GM18520 (cell line): ENCODE results near the gene ANKFY1.

Source experiments
- ATAC-seq: cut with Tn5 transposase; IDR thresholded peaks from one replicate; pipeline ENCODE4 v1.9.1; 2021; ENCODE audit not compliant: unreplicated experiment

ANKFY1 gene

GRCh38 chr17:4182043-4182442, 81.7 kb downstream of the ANKFY1 start:
- ATAC-seq, result no peak

GRCh38 chr17:4180791-4181190, 83.0 kb downstream of the ANKFY1 start:
- no peak for ATAC-seq

- ATAC-seq, result no peak
Measured at GRCh38 chr17:4179071-4179470, 84.7 kb downstream of the ANKFY1 start.

- ATAC-seq, result no peak
Measured at GRCh38 chr17:4178651-4179050, 85.1 kb downstream of the ANKFY1 start.

DNA sequence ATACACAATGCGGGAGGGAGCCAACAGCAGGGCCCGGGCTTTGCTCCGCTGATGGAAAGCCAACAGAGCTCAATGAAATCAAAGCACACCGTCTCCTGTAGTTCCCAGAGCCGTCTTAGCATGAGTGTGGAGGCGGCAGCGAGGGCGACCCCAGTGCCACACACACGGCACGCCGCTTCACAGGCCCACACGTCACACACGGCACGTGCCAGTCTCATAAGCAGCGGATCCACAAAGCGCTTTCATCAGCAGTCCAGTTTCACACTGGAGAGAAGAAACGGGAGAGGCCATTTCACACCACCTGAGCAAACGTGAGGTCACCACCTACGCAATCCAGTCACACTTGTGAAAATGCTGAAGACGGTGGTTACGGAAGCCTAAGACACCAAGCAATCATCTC, 86.0 kb downstream of the ANKFY1 start:
- no peak for ATAC-seq

DNA sequence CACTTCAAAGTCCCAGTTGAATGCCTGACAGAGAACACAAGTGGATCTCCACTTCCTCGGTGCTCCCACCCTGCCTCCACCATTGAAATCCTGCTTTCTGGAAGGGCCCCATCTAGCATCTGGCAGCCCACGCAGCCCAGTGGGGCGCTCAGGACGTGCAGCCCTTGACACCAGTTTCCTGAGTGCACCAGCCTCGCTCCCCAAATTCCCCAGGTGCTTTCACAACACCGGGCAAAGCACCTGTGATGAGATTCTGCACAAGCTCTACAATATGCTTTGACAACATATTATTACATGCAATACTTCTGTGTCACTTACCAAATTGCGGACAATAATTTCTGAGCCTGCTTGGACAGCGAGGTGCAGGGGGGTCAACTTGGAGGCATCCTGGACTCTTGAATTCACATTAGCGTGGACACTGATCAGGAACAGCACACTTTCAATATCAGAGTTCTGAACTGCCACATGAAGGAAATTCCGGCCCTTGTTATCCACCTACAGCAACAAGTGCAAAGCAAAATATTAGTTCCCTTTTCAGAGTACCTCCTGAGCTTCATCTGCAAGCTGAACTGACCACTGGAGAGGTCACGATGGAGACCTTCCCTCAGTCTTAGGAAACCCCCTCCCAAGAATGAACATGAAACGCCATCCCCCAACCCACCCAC, 86.8 kb downstream of the ANKFY1 start:
- no peak for ATAC-seq

- no peak for ATAC-seq
Measured at GRCh38 chr17:4175921-4176807, 87.6 kb downstream of the ANKFY1 start.

DNA sequence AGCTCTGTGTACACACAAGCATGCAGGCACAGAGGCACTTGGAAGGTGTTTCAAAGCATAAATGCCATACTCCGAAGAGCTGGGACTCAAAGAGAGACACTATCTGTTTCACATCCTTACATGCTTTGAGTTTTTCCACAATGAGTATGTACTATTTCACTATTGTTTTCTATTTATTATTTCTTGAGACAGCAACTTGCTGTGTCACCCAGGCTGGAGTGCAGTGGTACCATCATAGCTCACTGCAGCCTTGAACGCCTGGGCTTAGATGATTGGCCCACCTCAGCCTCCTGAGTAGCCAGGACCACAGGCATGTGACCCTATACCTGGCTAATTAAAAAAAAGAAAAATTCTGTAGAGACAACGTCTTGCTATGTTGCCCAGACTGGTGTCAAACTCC, 89.2 kb downstream of the ANKFY1 start:
- ATAC-seq, result no peak

GRCh38 chr17:4173781-4174180, 90.0 kb downstream of the ANKFY1 start:
- ATAC-seq, result no peak

- no peak for ATAC-seq
Measured at GRCh38 chr17:4172356-4172755, 91.4 kb downstream of the ANKFY1 start.

DNA sequence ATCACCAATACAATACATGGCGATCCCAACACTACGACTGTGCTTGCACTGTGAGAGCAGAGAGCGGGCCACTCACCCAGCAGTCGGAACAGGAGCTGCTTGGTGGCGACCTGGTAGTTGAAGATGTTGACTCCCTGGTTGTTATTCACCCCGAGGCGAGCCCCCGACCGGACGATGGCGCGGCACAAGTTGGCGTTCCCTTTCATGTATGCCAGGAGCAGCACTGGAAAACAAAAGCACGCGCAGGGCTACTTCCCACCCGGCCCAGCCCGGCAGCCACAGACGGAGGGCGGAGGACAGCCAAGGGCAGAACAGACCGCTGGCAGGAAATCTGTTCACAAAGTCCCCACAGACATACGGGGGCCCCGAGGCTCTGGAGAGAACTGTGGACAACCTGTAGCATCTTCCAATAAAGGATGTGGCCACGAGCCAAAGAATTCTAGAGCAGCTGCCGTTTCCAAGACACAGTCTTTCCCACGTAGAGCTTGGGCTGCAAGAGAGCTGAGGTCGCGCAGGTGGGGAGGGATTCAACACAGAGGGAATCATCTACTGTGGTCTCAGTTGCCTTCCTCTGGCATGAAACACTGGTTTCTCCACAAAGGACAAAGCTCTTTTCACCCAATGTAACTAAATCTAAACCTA, 93.0 kb downstream of the ANKFY1 start:
- no peak for ATAC-seq

DNA sequence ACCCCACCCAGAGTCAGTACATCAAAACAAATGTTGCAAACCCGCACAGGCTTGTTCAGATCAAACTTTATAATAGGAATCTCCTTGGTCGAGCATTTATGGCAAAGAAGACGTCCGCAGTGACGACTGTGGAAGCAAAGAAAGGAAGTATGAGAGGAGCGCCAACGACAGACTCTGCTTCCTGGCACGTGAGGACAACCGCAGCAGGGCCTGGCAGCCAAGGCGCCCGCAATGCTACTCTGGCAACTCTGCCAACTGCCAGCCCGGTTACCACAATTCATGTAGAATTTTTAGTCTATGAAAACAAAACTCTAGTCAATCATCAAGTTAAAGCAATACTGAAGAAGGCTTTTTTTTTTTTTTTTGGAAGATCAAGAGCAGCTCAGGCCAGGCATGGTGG, 96.0 kb downstream of the ANKFY1 start:
- ATAC-seq, result no peak

- ATAC-seq, result no peak
Measured at GRCh38 chr17:4166419-4166818, 97.4 kb downstream of the ANKFY1 start.

DNA sequence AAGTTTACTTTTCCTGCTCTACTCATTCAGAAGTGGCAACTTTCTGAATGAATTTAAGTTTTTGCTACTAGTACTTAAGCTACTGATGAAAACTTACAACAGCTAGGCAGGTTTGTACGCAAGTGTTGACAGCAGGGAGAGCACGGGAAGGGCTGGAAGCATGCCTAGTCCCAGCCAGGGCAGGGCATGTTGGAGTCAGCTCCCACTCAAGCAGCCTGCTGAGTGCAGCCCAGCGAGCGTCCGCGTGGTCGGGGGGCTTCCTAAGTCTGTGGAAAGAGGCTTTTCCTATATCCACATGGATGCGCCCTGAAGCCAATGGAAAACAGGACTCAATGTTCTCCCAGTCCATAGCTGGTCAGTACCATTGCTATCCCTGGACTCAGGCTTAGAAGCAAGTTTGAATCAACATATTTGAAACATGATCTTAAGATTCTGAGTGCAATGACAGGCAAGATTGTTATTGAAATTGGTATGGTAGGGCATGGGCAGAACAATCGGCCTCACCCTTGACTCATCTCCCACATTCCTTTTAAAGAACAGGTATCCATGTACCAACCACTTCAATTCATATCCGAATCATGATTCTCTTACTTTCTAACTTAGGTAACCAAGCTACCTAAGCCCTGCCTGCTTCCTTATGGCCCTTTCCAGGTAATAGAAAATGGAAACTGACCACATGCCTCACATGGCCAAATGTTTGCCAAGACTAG, 98.3 kb downstream of the ANKFY1 start:
- ATAC-seq, result no peak

DNA sequence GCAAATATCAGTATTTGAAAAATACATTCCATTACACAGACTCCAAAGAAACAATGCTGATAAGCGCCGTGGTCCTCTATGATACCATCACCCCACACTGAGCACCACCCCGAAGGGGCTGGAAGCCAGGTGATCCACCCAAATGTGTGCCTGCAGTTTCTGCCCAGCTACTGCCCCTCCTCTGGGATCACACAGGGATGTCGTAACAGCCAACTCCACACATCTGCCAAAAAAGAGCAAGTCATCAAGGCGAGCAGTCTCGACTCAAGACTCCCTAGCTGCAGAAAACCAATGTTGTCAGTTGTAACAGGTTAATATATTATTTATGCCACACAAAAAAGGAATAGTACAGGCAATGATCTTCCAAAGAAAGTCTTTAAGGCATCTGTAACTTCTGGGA, 99.8 kb downstream of the ANKFY1 start:
- ATAC-seq, result no peak

- no peak for ATAC-seq
Measured at GRCh38 chr17:4162775-4163466, 100.9 kb downstream of the ANKFY1 start.

DNA sequence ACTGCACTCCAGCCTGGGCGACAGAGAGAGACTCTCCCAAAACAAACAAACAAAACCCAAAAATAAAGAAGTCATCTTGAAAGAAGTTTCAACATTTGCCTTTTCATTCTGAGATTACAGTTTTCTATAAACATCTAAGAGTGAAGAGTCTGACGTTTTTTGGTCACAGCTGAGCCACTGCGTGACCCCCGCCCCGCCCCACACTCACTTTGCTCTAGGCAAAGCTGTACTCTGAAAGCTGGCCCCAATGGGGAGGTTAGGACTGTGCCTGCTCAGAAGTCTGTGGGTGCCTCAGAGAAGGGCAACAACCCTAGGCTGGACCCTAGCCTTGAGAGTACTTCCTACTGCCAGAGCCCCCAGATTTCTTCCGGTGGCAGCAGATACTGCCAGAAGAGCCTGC, 101.5 kb downstream of the ANKFY1 start:
- no peak for ATAC-seq

DNA sequence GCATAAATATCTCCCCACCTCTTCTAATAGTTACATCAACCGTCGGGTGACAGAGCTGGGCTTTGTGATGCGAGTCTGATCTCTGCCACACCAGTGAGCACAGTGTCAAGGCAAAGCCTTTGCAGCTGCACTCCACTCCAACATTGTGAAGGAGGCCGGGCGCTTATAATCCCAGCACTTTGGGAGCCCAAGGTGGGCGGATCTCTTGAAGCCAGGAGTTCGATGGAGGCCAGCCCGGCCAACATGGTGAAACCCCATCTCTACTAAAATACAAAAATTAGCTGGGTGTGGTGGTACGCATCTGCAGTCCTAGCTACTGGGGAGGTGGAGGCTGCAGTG, 101.8 kb downstream of the ANKFY1 start:
- no peak for ATAC-seq

GRCh38 chr17:4161192-4161966, 102.4 kb downstream of the ANKFY1 start:
- ATAC-seq, result no peak

- ATAC-seq, result no peak
Measured at GRCh38 chr17:4160294-4160859, 103.4 kb downstream of the ANKFY1 start.
